HG03354 (cell line): ENCODE measurements around the gene DDX51.

Source experiments
- ATAC-seq: cut with Tn5 transposase; IDR thresholded peaks from one replicate; pipeline ENCODE4 v1.9.1; 2021; ENCODE audit warnings: mild to moderate bottlenecking; ENCODE audit not compliant: unreplicated experiment, poor library complexity, severe bottlenecking

Gene DDX51

GRCh38 chr12:132180648-132181546 lies 36.8 kb upstream of the DDX51 start:
- ATAC-seq = no peak

GRCh38 chr12:132179431-132180362 lies 35.6 kb upstream of the DDX51 start:
- ATAC-seq = no peak

GRCh38 chr12:132178801-132179401 lies 34.8 kb upstream of the DDX51 start:
- no peak for ATAC-seq

GRCh38 chr12:132178316-132178715 lies 34.2 kb upstream of the DDX51 start:
- ATAC-seq = no peak

GRCh38 chr12:132176920-132177551 lies 32.9 kb upstream of the DDX51 start:
- ATAC-seq = no peak

- ATAC-seq = no peak
Observed at GRCh38 chr12:132176385-132176919, 32.3 kb upstream of the DDX51 start.

GRCh38 chr12:132175496-132176384 lies 31.6 kb upstream of the DDX51 start:
- ATAC-seq = no peak

GRCh38 chr12:132174839-132175490 lies 30.8 kb upstream of the DDX51 start:
- no peak for ATAC-seq

GRCh38 chr12:132174015-132174838 lies 30.1 kb upstream of the DDX51 start:
- ATAC-seq = no peak

GRCh38 chr12:132173135-132174014 lies 29.3 kb upstream of the DDX51 start:
- ATAC-seq = no peak

- ATAC-seq = no peak
Observed at GRCh38 chr12:132172619-132173018, 28.5 kb upstream of the DDX51 start.

GRCh38 chr12:132171968-132172521 lies 27.9 kb upstream of the DDX51 start:
- ATAC-seq = no peak

- ATAC-seq = no peak
Observed at GRCh38 chr12:132171293-132171967, 27.3 kb upstream of the DDX51 start.

GRCh38 chr12:132170637-132171292 lies 26.6 kb upstream of the DDX51 start:
- no peak for ATAC-seq

- no peak for ATAC-seq
Observed at GRCh38 chr12:132170094-132170636, 26.0 kb upstream of the DDX51 start.
